ENCODE results near the gene FCHSD1. TPM values are rescaled to one million over a fixed set of nuclear protein-coding genes. Genes with fewer than 3 reads are reported as not detected.

Gene FCHSD1
- total and polyA plus RNA-seq, 5 donors from 2014 or later: 7.7 to 115 (median 8.4) TPM

DNA sequence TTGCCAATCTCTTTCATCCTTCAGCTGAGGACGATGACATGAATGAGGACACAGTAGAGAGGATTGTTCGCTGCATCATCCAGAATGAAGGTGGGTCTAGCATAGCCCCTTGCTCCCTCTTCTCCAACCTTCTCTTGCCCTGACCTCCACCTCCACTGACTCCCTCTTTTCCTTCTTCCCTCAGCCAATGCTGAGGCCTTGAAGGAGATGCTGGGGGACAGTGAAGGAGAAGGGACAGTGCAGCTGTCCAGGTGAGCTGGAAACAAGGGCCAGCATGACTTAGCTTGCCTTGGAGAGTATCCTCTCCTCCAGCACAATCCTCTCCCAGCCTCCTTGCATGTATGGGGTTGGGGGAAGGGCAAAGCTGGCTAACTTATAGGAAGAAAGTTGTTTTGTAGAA lies 12.4 kb downstream of the FCHSD1 start:
- Mint-ChIP-seq H3K9me3 (no peaks in the 10 kb centered on the region), H3K36me3 (peaks cover 16% of the 10 kb centered on the region), H3K4me3 (peak overlapping the region; percentile 92 to 99 (median 95)), H3K27ac (peak overlapping the region; percentile 94 to 96 (median 95)), H3K4me1 (peaks cover 17 to 45% (median 32%) of the 10 kb centered on the region in 4 donors), H3K27me3 (no peaks in the 10 kb centered on the region)
- peaks cover 15% of the 10 kb centered on the region for H3K36me3 ChIP-seq (ENCODE audit: control insufficient read depth, insufficient read depth, low read length)
- H3K27me3 ChIP-seq (ENCODE audit: control insufficient read depth, insufficient read depth, low read length): no peaks in the 10 kb centered on the region
- H3K27ac ChIP-seq (ENCODE audit: insufficient read depth, low read length, poor library complexity, severe bottlenecking): no peak overlapping the region
- H3K4me1 ChIP-seq (ENCODE audit: control insufficient read depth, insufficient read depth, low read length, poor library complexity, severe bottlenecking): peaks cover 43% of the 10 kb centered on the region
- DNase-seq: no peak
- no peak for ATAC-seq (ENCODE audit: low read depth in 2 of 2)
- H3K4me3 ChIP-seq (ENCODE audit: low read depth, low read length): no peak overlapping the region
- no peaks in the 10 kb centered on the region for H3K9me3 ChIP-seq (ENCODE audit: control insufficient read depth in 2 of 2, low read length in 2 of 2)

DNA sequence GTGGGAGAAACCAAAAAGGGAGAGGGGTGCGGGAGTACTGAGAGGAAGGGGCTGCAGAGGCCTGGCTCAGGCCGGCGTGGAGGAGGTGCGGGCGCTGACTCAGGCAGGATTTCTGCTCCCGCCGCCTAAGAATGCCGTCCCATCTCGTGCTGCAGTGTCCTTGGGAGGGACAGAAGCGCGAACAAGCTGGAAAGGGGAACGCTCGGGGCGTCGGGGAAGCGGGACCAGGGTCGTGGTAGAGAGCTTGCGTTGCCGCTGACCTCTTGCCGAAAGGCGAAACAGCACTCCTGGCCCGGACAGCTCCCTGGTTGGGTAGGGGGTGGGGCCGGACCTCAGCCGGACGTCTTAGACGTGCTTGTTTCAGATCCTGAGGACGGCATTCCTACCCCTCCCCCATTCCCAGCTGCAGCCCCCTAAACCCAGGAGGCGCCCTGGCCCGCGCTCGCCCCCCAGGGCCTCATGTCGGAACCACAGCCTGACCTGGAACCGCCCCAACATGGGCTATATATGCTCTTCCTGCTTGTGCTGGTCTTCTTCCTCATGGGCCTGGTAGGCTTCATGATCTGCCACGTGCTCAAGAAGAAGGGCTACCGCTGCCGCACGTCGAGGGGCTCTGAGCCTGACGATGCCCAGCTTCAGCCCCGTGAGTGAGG lies 13.3 kb downstream of the FCHSD1 start:
- Mint-ChIP-seq H3K9me3 (peaks cover 0 to 2% (median 0%) of the 10 kb centered on the region in 7 donors), H3K27ac (peak overlapping the region; percentile 95 to 96 (median 96)), H3K27me3 (no peaks in the 10 kb centered on the region), H3K36me3 (peaks cover 15% of the 10 kb centered on the region), H3K4me1 (peaks cover 17 to 46% (median 34%) of the 10 kb centered on the region in 4 donors), H3K4me3 (peak overlapping the region; percentile 92 to 99 (median 95))
- H3K27me3 ChIP-seq (ENCODE audit: control insufficient read depth, insufficient read depth, low read length): no peaks in the 10 kb centered on the region
- peaks cover 48% of the 10 kb centered on the region for H3K4me1 ChIP-seq (ENCODE audit: control insufficient read depth, insufficient read depth, low read length, poor library complexity, severe bottlenecking)
- peak overlapping the region; percentile 66 for H3K4me3 ChIP-seq (ENCODE audit: low read depth, low read length)
- peaks cover 12% of the 10 kb centered on the region for H3K36me3 ChIP-seq (ENCODE audit: control insufficient read depth, insufficient read depth, low read length)
- peak; percentile 39 to 82 (median 59) for DNase-seq
- no peaks in the 10 kb centered on the region for H3K9me3 ChIP-seq (ENCODE audit: control insufficient read depth in 2 of 2, low read length in 2 of 2)
- peak; percentile 40 to 42 for ATAC-seq (ENCODE audit: low read depth in 2 of 2)
- peak overlapping the region; percentile 85 for H3K27ac ChIP-seq (ENCODE audit: insufficient read depth, low read length, poor library complexity, severe bottlenecking)

DNA sequence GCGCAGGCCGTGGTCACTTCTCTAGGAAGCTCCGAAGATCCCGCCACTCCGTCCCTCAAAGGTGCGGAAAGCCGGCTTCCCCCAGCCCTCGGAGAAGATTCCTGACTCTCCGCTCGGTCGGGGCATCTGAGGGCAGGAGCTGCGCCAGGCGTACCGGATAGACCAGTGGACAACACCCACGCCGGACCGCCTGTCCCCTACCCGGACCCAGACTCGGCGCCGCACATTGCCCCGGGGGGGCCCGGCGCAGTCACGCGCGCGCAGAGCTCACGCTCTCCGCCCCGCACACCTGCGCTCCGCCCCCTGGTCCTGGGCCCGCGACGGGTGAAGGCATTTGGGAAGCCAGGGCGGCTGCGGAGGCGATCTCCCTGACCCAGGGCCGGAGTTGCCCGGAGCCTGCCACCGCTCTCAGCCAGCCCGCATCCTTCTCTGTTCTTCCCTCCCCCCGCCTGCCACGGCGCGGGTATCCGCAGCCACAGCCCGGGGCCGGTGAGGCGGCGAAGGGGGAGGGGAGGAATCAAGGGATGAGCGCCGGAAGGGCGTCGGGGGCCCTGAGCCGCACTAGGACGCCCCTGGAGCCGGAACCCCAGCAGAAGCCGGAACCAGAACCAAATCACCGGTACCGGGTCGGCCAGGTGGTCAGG lies 14.0 kb downstream of the FCHSD1 start:
- peaks cover 0 to 2% (median 0%) of the 10 kb centered on the region in 7 donors for H3K9me3 Mint-ChIP-seq
- Histone ChIP-seq H3K4me1 (ENCODE audit: control insufficient read depth, insufficient read depth, low read length, poor library complexity, severe bottlenecking) (peaks cover 53% of the 10 kb centered on the region), H3K27ac (ENCODE audit: insufficient read depth, low read length, poor library complexity, severe bottlenecking) (peak overlapping the region; percentile 85), H3K9me3 (ENCODE audit: control insufficient read depth in 2 of 2, low read length in 2 of 2) (no peaks in the 10 kb centered on the region), H3K36me3 (ENCODE audit: control insufficient read depth, insufficient read depth, low read length) (peaks cover 11% of the 10 kb centered on the region), H3K4me3 (ENCODE audit: low read depth, low read length) (peak overlapping the region; percentile 66), H3K27me3 (ENCODE audit: control insufficient read depth, insufficient read depth, low read length) (no peaks in the 10 kb centered on the region)
- peak overlapping the region; percentile 92 to 99 (median 95) for H3K4me3 Mint-ChIP-seq
- H3K36me3 Mint-ChIP-seq: peaks cover 11% of the 10 kb centered on the region
- peak overlapping the region; percentile 95 to 96 (median 96) for H3K27ac Mint-ChIP-seq
- peak; percentile 53 to 77 (median 66) for DNase-seq
- no peaks in the 10 kb centered on the region for H3K27me3 Mint-ChIP-seq
- ATAC-seq (ENCODE audit: low read depth in 2 of 2): peak; percentile 54
- H3K4me1 Mint-ChIP-seq: peaks cover 17 to 52% (median 39%) of the 10 kb centered on the region in 4 donors

DNA sequence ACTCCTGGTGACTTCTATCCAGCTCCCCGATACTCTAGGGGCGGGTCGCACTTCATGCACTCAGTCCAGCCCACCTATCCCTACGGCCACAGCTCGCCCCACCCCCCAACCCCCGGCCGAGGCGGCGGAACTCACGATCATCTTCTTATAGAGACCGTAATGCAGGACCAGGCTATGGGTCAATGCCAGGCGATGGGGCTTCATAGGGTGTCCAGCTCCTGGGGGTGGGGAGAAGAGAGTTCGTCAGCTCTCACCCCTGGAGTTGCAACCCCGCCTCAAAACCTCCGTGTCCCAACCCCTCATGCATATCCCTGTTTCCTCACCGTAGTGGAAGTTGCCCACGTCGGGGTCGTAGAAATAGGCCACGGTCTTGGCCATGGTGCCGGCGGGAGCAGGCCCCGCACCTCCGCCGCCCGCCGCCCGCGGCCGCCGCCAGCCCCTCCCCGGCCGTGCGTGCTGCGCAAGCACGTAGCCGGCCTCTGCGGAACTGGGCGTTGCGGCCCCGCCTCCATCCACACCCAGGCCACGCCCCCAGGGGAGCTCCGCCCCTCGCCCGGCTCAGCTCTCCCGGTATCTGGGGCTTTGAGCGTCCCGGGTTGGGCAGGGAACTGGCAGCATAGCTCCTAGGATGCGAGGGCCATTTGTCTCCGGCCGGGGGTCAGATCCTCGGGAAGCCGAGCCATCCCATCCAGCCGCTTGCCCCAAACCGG lies 14.7 kb downstream of the FCHSD1 start, which contains the start of the genes HDAC3 and RELL2:
Gene HDAC3 (minus strand): TSS at position 437 of the 710 bp plus-strand sequence. CDS start 59 bp downstream, at position 378.
Gene RELL2 (plus strand): TSS at position 585 of the 710 bp plus-strand sequence. CDS start 1,229 bp downstream, outside the sequence.
- Histone ChIP-seq H3K9me3 (ENCODE audit: control insufficient read depth in 2 of 2, low read length in 2 of 2) (no peaks in the 10 kb centered on the region), H3K4me3 (ENCODE audit: low read depth, low read length) (peak within 1 kb of the TSS; percentile 88), H3K27ac (ENCODE audit: insufficient read depth, low read length, poor library complexity, severe bottlenecking) (peak within 1 kb of the TSS; percentile 85), H3K4me1 (ENCODE audit: control insufficient read depth, insufficient read depth, low read length, poor library complexity, severe bottlenecking) (peaks cover 53% of the 10 kb centered on the region), H3K27me3 (ENCODE audit: control insufficient read depth, insufficient read depth, low read length) (no peaks in the 10 kb centered on the region), H3K36me3 (ENCODE audit: control insufficient read depth, insufficient read depth, low read length) (peaks cover 11% of the 10 kb centered on the region)
- Mint-ChIP-seq H3K4me1 (peaks cover 19 to 55% (median 39%) of the 10 kb centered on the region in 4 donors), H3K27me3 (no peaks in the 10 kb centered on the region), H3K9me3 (peaks cover 0 to 2% (median 0%) of the 10 kb centered on the region in 7 donors), H3K4me3 (peak within 1 kb of the TSS; percentile 94 to 99 (median 97)), H3K36me3 (peaks cover 11% of the 10 kb centered on the region), H3K27ac (peak within 1 kb of the TSS; percentile 95 to 96 (median 96))
- DNase-seq (peak; percentile 89 to 94 (median 92)), ATAC-seq (ENCODE audit: low read depth in 2 of 2) (peak; percentile 89)

DNA sequence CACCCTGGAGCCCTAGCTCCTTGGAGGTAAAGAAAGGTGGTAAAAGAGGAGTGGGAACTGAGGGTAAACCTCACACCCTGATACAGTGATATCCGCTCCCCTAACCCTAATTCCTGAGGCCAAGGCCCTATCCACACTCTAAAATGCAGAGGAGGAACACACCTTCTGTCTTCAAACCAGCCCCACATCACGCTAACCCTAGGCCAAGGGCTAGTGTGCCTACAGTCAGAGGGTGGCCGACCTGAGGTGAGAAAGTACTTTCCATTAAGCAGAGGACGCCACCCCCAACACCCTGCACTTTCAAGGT lies 15.2 kb downstream of the FCHSD1 start:
- no peaks in the 10 kb centered on the region for H3K27me3 ChIP-seq (ENCODE audit: control insufficient read depth, insufficient read depth, low read length)
- H3K4me1 ChIP-seq (ENCODE audit: control insufficient read depth, insufficient read depth, low read length, poor library complexity, severe bottlenecking): peaks cover 53% of the 10 kb centered on the region
- H3K4me1 Mint-ChIP-seq: peaks cover 24 to 54% (median 37%) of the 10 kb centered on the region in 4 donors
- H3K36me3 ChIP-seq (ENCODE audit: control insufficient read depth, insufficient read depth, low read length): peaks cover 7% of the 10 kb centered on the region
- H3K27ac ChIP-seq (ENCODE audit: insufficient read depth, low read length, poor library complexity, severe bottlenecking): peak overlapping the region; percentile 85
- no peaks in the 10 kb centered on the region for H3K9me3 ChIP-seq (ENCODE audit: control insufficient read depth in 2 of 2, low read length in 2 of 2)
- DNase-seq (no peak), ATAC-seq (ENCODE audit: low read depth in 2 of 2) (no peak)
- H3K4me3 ChIP-seq (ENCODE audit: low read depth, low read length): peak overlapping the region; percentile 88
- peak overlapping the region in 2 of 3 donors; percentile 91 to 96 for H3K27ac Mint-ChIP-seq
- peak overlapping the region; percentile 94 to 99 (median 97) for H3K4me3 Mint-ChIP-seq
- peaks cover 0 to 2% (median 0%) of the 10 kb centered on the region in 7 donors for H3K9me3 Mint-ChIP-seq
- H3K36me3 Mint-ChIP-seq: peaks cover 9% of the 10 kb centered on the region
- H3K27me3 Mint-ChIP-seq: no peaks in the 10 kb centered on the region

DNA sequence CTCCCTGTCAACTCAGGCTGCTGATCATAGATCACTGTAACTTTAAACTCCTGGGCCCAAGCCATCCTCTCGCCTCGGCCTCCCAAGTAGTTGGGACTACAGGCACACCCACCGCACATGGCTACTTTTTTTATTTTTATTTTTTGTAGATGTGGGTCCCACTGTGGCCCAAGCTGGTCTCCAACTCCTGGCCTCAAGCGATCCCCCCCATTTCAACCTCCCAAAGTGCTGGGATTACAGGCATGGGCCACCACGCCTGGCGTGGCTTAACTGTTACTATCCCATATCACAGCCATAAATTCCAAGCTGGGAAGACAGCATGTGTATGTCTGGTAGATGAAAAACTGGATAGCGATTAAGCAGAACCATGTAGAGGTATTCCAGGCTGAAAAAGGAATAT lies 15.6 kb downstream of the FCHSD1 start:
- no peak overlapping the region for H3K27ac ChIP-seq (ENCODE audit: insufficient read depth, low read length, poor library complexity, severe bottlenecking)

DNA sequence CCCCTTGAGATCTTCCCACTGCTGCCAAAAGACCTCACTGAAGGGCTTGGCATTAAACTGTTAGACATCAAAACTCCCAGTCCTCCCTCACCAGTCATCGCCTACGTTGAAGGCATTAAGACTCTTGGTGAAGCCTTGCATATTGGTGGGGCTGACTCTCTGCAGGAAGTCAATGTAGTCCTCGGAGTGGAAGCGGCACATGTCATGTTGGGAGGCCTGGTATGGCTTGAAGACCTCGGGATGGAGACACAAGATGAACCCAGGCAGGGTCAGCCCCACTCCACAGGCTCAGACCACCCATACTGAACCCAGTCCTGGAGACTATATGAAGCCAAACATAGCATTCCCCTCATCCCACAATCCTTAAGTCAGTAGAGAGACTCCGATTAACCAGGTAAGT lies 16.5 kb downstream of the FCHSD1 start:
- H3K9me3 Mint-ChIP-seq: peaks cover 0 to 2% (median 0%) of the 10 kb centered on the region in 7 donors
- Histone ChIP-seq H3K4me3 (ENCODE audit: low read depth, low read length) (peak overlapping the region; percentile 39), H3K4me1 (ENCODE audit: control insufficient read depth, insufficient read depth, low read length, poor library complexity, severe bottlenecking) (peaks cover 53% of the 10 kb centered on the region), H3K36me3 (ENCODE audit: control insufficient read depth, insufficient read depth, low read length) (peaks cover 13% of the 10 kb centered on the region), H3K27ac (ENCODE audit: insufficient read depth, low read length, poor library complexity, severe bottlenecking) (peak overlapping the region; percentile 27), H3K27me3 (ENCODE audit: control insufficient read depth, insufficient read depth, low read length) (no peaks in the 10 kb centered on the region), H3K9me3 (ENCODE audit: control insufficient read depth in 2 of 2, low read length in 2 of 2) (no peaks in the 10 kb centered on the region)
- peaks cover 24 to 54% (median 41%) of the 10 kb centered on the region in 4 donors for H3K4me1 Mint-ChIP-seq
- H3K4me3 Mint-ChIP-seq: peak overlapping the region; percentile 94 to 99 (median 97)
- DNase-seq (peak in 1 of 3 donors; percentile 20), ATAC-seq (ENCODE audit: low read depth in 2 of 2) (no peak)
- H3K36me3 Mint-ChIP-seq: peaks cover 12% of the 10 kb centered on the region
- peak overlapping the region; percentile 13 to 80 (median 53) for H3K27ac Mint-ChIP-seq
- H3K27me3 Mint-ChIP-seq: no peaks in the 10 kb centered on the region

More for the DNA sequence above, 15.6 kb downstream of the FCHSD1 start:
- Mint-ChIP-seq H3K4me1 (peaks cover 24 to 50% (median 37%) of the 10 kb centered on the region in 4 donors), H3K27ac (peak overlapping the region in 2 of 3 donors; percentile 91 to 96), H3K9me3 (peaks cover 0 to 2% (median 0%) of the 10 kb centered on the region in 7 donors), H3K27me3 (no peaks in the 10 kb centered on the region), H3K4me3 (peak overlapping the region; percentile 94 to 99 (median 97)), H3K36me3 (peaks cover 6% of the 10 kb centered on the region)
- H3K9me3 ChIP-seq (ENCODE audit: control insufficient read depth in 2 of 2, low read length in 2 of 2): no peaks in the 10 kb centered on the region
- H3K4me3 ChIP-seq (ENCODE audit: low read depth, low read length): peak overlapping the region; percentile 88
- H3K27me3 ChIP-seq (ENCODE audit: control insufficient read depth, insufficient read depth, low read length): no peaks in the 10 kb centered on the region
- no peak for DNase-seq
- no peak for ATAC-seq (ENCODE audit: low read depth in 2 of 2)
- peaks cover 7% of the 10 kb centered on the region for H3K36me3 ChIP-seq (ENCODE audit: control insufficient read depth, insufficient read depth, low read length)
- H3K4me1 ChIP-seq (ENCODE audit: control insufficient read depth, insufficient read depth, low read length, poor library complexity, severe bottlenecking): peaks cover 53% of the 10 kb centered on the region

Data from CD4-positive, CD25-positive, alpha-beta regulatory T cell (primary cell).